ENCODE results near the gene CNST.

DNA sequence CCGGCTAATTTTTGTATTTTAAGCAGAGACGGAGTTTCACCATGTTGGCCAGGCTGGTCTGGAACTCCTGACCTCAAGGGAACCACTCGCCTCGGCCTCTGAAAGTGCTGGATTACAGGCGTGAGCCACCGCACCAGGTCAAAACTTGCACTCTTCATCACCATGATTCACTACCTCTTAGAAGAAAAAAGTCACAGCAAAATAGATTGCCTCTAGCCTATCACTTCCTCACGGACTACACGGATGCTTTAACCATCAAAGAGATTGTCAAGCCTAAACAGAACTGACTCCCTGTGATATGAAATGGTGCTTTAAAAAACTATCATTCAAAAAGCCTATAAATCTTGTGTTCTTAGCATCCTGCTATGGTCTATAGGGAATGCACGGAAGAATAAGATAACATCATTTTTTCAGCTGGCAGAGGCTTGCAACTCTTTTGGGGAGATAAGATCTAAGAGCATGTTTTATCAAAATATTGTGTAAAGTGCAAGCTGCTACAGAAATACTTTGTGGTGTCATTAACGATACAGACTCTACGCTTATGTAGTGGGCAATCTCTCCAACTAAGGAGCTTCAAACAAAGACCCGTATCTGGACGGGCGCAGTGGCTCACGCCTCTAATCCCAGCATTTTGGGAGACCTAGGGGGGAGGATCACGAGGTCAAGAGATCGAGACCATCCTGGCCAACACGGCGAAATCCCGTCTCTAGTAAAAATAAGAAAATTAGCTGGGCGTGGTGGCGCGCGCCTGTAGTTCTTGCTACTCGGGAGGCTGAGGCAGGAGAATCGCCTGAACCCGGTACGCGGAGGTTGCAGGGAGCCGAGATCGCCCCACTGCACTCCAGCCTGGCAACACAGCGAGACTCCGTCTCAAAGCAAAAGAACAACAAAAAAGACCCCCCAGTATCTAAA is 1.2 kb upstream of the CNST start:
- TF ChIP-seq, protein P1, sequence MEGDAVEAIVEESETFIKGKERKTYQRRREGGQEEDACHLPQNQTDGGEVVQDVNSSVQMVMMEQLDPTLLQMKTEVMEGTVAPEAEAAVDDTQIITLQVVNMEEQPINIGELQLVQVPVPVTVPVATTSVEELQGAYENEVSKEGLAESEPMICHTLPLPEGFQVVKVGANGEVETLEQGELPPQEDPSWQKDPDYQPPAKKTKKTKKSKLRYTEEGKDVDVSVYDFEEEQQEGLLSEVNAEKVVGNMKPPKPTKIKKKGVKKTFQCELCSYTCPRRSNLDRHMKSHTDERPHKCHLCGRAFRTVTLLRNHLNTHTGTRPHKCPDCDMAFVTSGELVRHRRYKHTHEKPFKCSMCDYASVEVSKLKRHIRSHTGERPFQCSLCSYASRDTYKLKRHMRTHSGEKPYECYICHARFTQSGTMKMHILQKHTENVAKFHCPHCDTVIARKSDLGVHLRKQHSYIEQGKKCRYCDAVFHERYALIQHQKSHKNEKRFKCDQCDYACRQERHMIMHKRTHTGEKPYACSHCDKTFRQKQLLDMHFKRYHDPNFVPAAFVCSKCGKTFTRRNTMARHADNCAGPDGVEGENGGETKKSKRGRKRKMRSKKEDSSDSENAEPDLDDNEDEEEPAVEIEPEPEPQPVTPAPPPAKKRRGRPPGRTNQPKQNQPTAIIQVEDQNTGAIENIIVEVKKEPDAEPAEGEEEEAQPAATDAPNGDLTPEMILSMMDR (conservative IDR thresholded peaks at IDR 0.05; ENCODE audit: low read depth, low read length), result no peak
- TF ChIP-seq EZH2 (IDR thresholded peaks at IDR 0.05; ENCODE audit: borderline replicate concordance, low read depth, low read length, poor library complexity, severe bottlenecking), result no peak

Data from A673 (cell line).